ENCODE data around the gene UPK3BL2. TPM values are rescaled to one million over a fixed set of nuclear protein-coding genes. Genes with fewer than 3 reads are reported as not detected.
A peak's percentile ranks its signal among the peaks of the same experiment; 100 is the strongest.
"Not testable (repeated sequence)": the region's sequence is repeated elsewhere in the genome, so short reads cannot be mapped to it uniquely, and the experiment has no call there.

UPK3BL2 gene
- total RNA-seq, result 10 to 100 TPM in 2 of 8 experiments, under 1 TPM in 3, not detected in 3; 0.23 to 26.2 (median 0.43) TPM

DNA sequence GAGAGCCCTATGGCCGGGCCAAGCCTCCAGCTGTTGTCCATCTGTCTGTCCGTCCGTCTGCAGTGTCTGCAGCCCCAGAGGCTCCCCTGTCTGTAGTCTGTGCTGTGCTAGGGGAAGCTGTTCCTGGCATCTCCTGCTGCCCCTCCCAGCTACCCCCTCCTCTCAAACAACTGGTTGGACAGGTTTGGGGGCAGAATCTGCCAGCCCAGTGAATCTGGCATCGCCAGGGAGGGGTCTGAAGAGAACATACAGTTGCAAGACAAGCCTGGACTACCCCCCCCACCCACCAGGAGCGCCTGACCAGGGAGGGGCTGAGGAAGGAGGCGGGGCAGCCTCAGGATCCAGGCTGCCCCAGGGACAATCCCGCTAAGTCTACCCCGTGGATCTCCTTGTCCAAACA is at the start of gene UPK3BL2:
Gene UPK3BL2, minus strand, starts transcription at position 101 of the 400 bp plus-strand sequence. Its CDS starts 60 bp downstream, at position 41.
- H3K4me3 ChIP-seq; in situ Hi-C loops (cut with MboI; ENCODE audit: low pct_unique_long_range_greater_than_20kb in 2 of 9, low sequenced_read_pairs in 9 of 9, unreplicated experiment in 9 of 9); H3K27ac ChIP-seq; H3K4me1 ChIP-seq (replicated peaks in 1 of 2): not testable (repeated sequence)
- peak in 3 of 8 experiments; percentile 8 to 36 (median 32) for ATAC-seq (replicated peaks in 6 of 8)
- WGBS, 10 experiments, result no CpG with 5 or more reads among the region's 8 CpGs

- in situ Hi-C loops (cut with MboI; ENCODE audit: low pct_unique_long_range_greater_than_20kb in 2 of 9, low sequenced_read_pairs in 9 of 9, unreplicated experiment in 9 of 9), result not testable (repeated sequence)
- no CpG with 5 or more reads among the region's 26 CpGs for WGBS, 10 experiments
These were observed 49.1 kb upstream of the UPK3BL2 start for GRCh38 chr7:102592477-102593019.

DNA sequence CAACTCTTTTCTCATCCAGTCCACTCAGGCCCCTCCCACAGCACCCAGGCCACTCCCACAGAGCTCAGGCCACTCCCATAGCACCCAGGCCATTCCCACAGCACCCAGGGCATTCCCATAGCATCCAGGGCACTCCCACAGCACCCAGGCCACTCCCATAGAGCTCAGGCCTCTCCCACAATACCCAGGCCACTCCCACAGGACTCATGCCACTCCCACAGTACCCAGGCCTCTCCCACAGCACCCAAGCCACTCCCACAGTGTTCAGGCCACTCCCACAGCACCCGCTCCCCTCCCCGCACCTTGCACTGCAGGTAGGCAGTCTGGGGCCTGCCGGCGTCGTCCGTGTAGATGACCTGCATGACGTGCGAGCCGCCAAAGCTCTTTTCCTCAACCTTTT is 46.4 kb upstream of the UPK3BL2 start:
- H3K4me1 ChIP-seq (replicated peaks in 1 of 2); H3K27ac ChIP-seq; in situ Hi-C loops (cut with MboI; ENCODE audit: low pct_unique_long_range_greater_than_20kb in 2 of 9, low sequenced_read_pairs in 9 of 9, unreplicated experiment in 9 of 9); H3K4me3 ChIP-seq: not testable (repeated sequence)
- peak in 5 of 8 experiments; percentile 13 to 78 (median 38) for ATAC-seq (replicated peaks in 6 of 8)
- no CpG with 5 or more reads among the region's 9 CpGs for WGBS, 10 experiments

More at GRCh38 chr7:102592477-102593019, 49.1 kb upstream of the UPK3BL2 start:
- not testable (repeated sequence) for H3K4me1 ChIP-seq (replicated peaks in 1 of 2); H3K4me3 ChIP-seq; H3K27ac ChIP-seq
- peak; percentile 80 to 90 (median 87) for ATAC-seq (replicated peaks in 6 of 8)

DNA sequence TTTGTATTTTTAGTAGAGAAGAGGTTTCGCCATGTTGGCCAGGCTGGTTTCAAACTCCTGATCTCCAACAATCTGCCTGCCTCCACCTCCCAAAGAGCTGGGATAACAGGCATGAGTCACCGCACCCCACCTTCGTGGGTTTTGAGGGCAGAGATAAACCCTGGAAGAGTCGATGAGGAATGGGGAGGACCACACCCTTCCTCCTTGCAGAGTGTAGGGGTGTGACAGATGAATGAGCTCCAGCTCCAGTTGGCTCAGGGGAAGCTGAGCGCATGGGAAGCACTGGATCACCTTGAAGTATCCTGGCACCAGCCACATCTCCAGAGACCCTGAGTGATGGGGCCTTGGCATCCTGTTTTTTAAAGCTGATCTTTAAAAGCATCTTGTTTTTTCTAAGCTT is 40.0 kb upstream of the UPK3BL2 start:
- H3K27ac ChIP-seq; H3K4me1 ChIP-seq (replicated peaks in 1 of 2); in situ Hi-C loops (cut with MboI; ENCODE audit: low pct_unique_long_range_greater_than_20kb in 2 of 9, low sequenced_read_pairs in 9 of 9, unreplicated experiment in 9 of 9); H3K4me3 ChIP-seq: not testable (repeated sequence)
- peak in 3 of 8 experiments; percentile 67 to 98 (median 85) for ATAC-seq (replicated peaks in 6 of 8)
- no CpG with 5 or more reads among the region's 5 CpGs for WGBS, 10 experiments

DNA sequence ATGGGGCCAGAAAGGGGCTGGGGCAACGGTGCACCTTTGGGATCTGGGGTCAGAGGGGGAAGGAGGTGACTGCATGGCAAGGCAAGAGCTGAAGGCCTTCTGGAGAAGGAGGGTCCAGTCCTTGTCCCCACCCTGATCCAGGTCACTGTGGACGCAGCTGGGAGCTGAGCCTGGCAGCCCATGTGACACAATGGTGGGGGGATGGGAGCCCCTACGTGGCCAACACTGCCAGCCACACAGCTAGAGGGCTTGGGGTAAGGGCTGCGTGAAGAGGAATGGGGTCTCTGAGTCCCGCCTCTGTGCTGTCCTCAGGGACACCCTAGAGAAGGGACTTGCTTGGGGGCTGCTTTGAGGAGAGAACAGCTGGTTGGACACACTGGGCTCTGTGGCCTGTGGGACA is 38.2 kb upstream of the UPK3BL2 start:
- H3K4me3 ChIP-seq; H3K4me1 ChIP-seq (replicated peaks in 1 of 2); in situ Hi-C loops (cut with MboI; ENCODE audit: low pct_unique_long_range_greater_than_20kb in 2 of 9, low sequenced_read_pairs in 9 of 9, unreplicated experiment in 9 of 9); H3K27ac ChIP-seq: not testable (repeated sequence)
- no CpG with 5 or more reads among the region's 5 CpGs for WGBS, 10 experiments
- ATAC-seq (replicated peaks in 6 of 8), result peak in 5 of 8 experiments; percentile 64 to 71 (median 69)

GRCh38 chr7:102578486-102578885 is 35.0 kb upstream of the UPK3BL2 start:
- ATAC-seq (replicated peaks in 6 of 8); H3K27ac ChIP-seq; in situ Hi-C loops (cut with MboI; ENCODE audit: low pct_unique_long_range_greater_than_20kb in 2 of 9, low sequenced_read_pairs in 9 of 9, unreplicated experiment in 9 of 9); H3K4me3 ChIP-seq; H3K4me1 ChIP-seq (replicated peaks in 1 of 2): not testable (repeated sequence)
- WGBS, 10 experiments, result no CpG with 5 or more reads among the region's 5 CpGs

DNA sequence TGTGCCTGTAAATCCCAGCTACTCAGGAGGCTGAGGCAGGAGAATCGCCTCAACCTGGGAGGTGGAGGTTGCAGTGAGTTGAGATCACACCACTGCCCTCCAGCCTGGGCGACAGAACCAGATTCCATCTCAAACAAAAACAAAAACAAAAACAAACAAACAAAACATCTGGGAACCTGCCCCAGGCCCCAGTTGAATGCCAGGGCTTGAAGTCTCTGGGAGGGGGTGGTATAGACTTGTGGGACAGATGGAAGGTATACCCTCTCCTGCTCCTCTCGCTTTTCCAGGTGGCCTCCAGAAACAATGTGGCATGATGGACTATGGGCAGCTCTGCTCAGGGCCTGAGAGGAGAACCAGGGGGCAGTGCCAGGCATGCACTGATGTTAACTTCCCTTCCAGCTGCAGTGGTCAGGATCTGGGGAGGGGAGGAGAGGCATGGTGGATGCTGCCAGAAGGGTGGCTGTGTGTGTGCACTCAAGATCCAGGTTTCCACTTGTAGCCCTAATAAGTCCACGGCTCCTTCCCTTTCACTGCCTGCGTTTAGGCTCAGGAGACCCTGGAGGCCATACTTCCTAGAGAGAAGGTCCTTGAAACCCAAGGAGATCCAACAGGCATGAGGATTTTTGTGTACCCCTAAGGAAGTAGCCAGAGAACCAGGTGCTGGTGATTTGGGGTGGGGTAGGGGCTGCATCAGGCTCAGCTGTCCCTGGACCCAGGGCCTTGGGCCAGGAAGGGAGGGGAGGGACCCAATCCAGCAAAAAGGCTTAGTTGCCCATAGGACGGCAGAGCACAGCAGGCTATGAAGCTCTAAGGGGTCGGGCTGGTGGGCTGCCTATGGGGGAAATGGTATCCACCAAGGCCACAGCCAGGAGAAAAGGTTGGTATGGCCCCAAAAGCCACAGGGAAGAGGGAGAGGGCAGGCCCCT is 34.1 kb upstream of the UPK3BL2 start:
- in situ Hi-C loops (cut with MboI; ENCODE audit: low pct_unique_long_range_greater_than_20kb in 2 of 9, low sequenced_read_pairs in 9 of 9, unreplicated experiment in 9 of 9); H3K4me1 ChIP-seq (replicated peaks in 1 of 2); H3K27ac ChIP-seq; H3K4me3 ChIP-seq; ATAC-seq (replicated peaks in 6 of 8): not testable (repeated sequence)
- no CpG with 5 or more reads among the region's 7 CpGs for WGBS, 10 experiments

DNA sequence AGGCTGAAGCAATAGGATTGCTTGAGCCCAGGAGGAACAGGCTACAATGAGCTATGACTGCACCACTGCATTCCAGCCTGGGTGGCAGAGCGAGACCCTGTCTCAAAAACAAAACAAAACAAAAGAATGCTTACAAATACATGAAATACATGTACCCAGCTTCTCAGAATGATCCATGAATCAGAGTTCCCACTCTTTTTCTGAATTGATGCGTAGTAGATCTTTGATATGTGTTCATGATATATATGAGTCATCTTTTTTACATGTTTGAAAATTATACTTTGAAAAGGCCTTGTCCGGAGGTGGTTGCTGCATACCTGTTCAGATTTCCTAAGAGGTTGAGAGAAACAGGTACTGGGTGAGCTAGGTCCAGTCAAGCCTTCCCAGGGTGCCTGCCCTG is 32.9 kb upstream of the UPK3BL2 start:
- H3K27ac ChIP-seq; ATAC-seq (replicated peaks in 6 of 8); H3K4me1 ChIP-seq (replicated peaks in 1 of 2); in situ Hi-C loops (cut with MboI; ENCODE audit: low pct_unique_long_range_greater_than_20kb in 2 of 9, low sequenced_read_pairs in 9 of 9, unreplicated experiment in 9 of 9); H3K4me3 ChIP-seq: not testable (repeated sequence)
- no CpG with 5 or more reads among the region's 3 CpGs for WGBS, 10 experiments

DNA sequence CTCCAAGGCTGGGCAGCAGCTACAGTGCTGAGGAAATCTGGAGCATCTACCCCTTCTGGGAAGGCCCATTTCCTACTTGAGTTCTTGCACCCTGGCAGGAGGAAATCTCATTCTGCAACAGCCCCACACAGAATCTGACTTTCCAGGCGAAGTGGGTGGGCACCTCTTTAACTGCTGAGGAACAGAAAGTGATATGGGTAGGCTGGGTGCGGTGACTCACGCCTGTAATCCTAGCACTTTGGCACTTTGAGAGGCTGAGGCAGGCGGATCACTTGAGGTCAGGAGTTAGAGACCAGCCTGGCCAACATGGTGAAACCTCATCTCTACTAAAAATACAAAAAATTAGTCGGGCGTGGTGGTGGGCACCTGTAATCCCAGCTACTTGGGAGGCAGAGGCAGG is 31.1 kb upstream of the UPK3BL2 start:
- H3K4me1 ChIP-seq (replicated peaks in 1 of 2); in situ Hi-C loops (cut with MboI; ENCODE audit: low pct_unique_long_range_greater_than_20kb in 2 of 9, low sequenced_read_pairs in 9 of 9, unreplicated experiment in 9 of 9); H3K27ac ChIP-seq; H3K4me3 ChIP-seq; ATAC-seq (replicated peaks in 6 of 8): not testable (repeated sequence)
- WGBS, 10 experiments, result no CpG with 5 or more reads among the region's 6 CpGs

DNA sequence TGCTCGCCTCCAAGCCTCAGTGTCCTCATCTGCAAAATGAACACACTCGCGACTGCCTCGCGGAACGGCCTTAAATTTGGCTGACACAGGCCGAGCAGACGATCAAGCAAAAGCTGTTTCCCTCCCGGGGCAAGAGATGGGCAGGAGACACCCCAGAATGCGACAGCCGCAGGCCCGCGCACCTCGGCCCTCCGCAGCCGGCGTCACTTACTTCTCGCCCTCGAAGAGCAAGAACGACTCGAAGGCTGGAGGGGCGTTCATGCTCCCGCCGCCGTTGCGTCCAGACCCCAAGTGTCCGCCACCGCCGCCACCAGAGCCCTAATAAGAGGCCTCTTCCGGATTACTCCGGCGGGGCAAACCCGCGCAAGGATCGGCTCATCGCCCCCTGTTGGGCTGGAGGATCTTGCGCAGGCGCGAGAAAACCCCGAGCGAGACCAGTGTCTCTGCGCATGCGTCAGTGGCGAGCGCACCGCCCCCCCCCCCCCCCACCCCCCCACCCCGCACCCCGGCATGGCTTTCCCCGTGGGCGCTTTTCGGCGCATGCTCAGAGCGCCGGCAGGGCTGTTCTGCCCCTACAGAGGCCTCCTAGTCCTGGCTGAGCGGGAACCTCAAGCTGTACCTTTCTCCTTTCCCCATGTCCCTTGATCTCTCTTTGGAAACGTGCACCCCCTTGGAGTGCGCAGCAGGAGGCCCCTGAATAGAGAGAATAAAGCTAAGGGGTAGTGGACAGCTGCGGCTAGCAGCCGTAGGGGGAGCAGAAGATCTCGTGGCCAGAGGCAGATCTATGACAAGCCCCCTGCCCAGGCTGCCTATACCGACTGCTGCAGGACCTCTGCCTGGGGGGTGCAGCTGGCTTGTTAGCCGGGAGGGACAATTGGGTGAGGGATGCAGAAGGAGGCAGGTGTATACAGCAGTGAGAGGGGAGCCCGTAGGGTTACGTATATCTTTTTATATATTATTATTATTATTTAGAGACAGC is 29.1 kb upstream of the UPK3BL2 start, which contains the start of gene POLR2J3:
Gene POLR2J3, minus strand, starts transcription at position 323 of the 979 bp plus-strand sequence. Its CDS starts 62 bp downstream, at position 261.
- in situ Hi-C loops (cut with MboI; ENCODE audit: low pct_unique_long_range_greater_than_20kb in 2 of 9, low sequenced_read_pairs in 9 of 9, unreplicated experiment in 9 of 9); H3K4me1 ChIP-seq (replicated peaks in 1 of 2); H3K27ac ChIP-seq: not testable (repeated sequence)
- H3K4me3 ChIP-seq, result peak within 1 kb of the TSS in 4 of 5 donors; percentile 31 to 97 (median 79)
- peak; percentile 93 to 96 (median 95) for ATAC-seq (replicated peaks in 6 of 8)
- WGBS, 10 experiments, result 0% methylated on average over 6 of the region's 64 CpGs; no CpG with 5 or more reads in 9 of the 10 experiments

DNA sequence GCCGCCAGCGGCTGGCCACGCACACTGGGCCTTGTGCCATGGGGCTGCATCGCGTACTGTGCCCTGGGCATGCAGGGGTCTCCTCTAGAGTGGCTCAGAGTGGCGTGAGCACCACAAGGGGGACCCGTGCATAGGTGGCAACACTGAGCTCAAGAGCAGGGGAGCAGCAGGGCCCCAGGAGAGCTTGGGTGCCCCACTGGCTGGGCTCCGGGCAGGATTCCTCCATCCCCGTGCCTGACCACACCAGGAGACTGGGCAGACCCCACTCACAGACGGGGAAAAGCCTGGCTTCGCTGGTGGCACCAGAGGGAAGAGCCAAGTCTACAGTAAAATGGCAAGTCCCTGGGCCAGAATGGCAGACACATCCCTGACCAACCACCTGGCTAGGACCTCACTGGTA is 25.1 kb upstream of the UPK3BL2 start:
- H3K4me1 ChIP-seq (replicated peaks in 1 of 2); H3K4me3 ChIP-seq; H3K27ac ChIP-seq; ATAC-seq (replicated peaks in 6 of 8); in situ Hi-C loops (cut with MboI; ENCODE audit: low pct_unique_long_range_greater_than_20kb in 2 of 9, low sequenced_read_pairs in 9 of 9, unreplicated experiment in 9 of 9): not testable (repeated sequence)
- no CpG with 5 or more reads among the region's 11 CpGs for WGBS, 10 experiments

DNA sequence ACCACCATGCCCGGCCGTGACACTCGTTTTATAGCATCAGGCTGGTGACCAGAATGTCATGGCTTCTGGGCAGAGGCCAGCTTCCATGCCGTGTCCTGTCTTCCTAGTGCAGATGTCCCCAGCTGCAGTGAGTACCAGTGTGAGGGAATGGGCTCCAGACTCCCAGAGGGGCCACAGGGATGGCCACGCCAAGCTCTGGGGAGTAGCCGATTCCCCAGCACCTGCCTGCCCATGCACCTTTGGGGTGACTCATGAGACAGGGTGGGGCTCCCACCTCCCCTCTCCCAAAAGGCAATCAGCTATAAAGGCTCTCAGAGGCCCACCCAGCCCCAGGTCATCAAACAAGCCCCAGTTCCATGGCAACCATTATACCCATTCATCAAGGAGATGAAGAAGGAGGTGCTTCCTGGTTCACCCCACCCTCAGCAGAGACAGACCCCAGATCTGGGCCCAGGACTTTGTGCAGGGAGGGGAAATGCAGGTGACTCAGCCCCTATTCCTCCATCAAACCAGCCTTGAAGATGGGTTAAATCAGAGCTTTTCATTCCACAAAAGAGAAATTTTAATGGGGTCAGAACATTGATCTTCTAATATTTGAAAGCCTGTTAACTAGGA is 7.4 kb upstream of the UPK3BL2 start, which contains the start of gene SPDYE2:
Gene SPDYE2, plus strand, starts transcription at position 419 of the 615 bp plus-strand sequence. CDS start 2,030 bp downstream, outside the sequence.
- H3K27ac ChIP-seq; H3K4me3 ChIP-seq; H3K4me1 ChIP-seq (replicated peaks in 1 of 2); in situ Hi-C loops (cut with MboI; ENCODE audit: low pct_unique_long_range_greater_than_20kb in 2 of 9, low sequenced_read_pairs in 9 of 9, unreplicated experiment in 9 of 9): not testable (repeated sequence)
- WGBS, 10 experiments, result no CpG with 5 or more reads among the region's 6 CpGs
- peak in 2 of 8 experiments; percentile 14 to 21 for ATAC-seq (replicated peaks in 6 of 8)

Measured in motor neuron (in vitro differentiated cells).